Stimulated activated CD8-positive, alpha-beta memory T cell treated with anti-CD3 and anti-CD28 coated beads, Interleukin-4, amount 100 ng/mL, for 4 hours (primary cell): ENCODE results near the gene CCDC178.

Experiments used
- DNase-seq, 2 donors: peaks; one replicate each; pipeline ENCODE4 v3.0.0-alpha.2; 2020; ENCODE audit warnings: low read depth in 2 of 2, low spot score in 1 of 2

Gene CCDC178

GRCh38 chr18:32918692-32919250 is 521.8 kb downstream of the CCDC178 start:
- DNase-seq: no peak

- no peak for DNase-seq
Observed at GRCh38 chr18:32915516-32915915, 525.0 kb downstream of the CCDC178 start.

- DNase-seq: no peak
Observed at GRCh38 chr18:32911660-32912284, 528.7 kb downstream of the CCDC178 start.

GRCh38 chr18:32910694-32911296 is 529.7 kb downstream of the CCDC178 start:
- no peak for DNase-seq

GRCh38 chr18:32909798-32910561 is 530.5 kb downstream of the CCDC178 start:
- no peak for DNase-seq

- no peak for DNase-seq
Observed at GRCh38 chr18:32908424-32908805, 532.1 kb downstream of the CCDC178 start.

GRCh38 chr18:32907648-32908423 is 532.7 kb downstream of the CCDC178 start:
- DNase-seq: no peak

GRCh38 chr18:32907311-32907585 is 533.3 kb downstream of the CCDC178 start:
- no peak for DNase-seq

- no peak for DNase-seq
Observed at GRCh38 chr18:32906506-32907310, 533.8 kb downstream of the CCDC178 start.

GRCh38 chr18:32905651-32906050 is 534.9 kb downstream of the CCDC178 start:
- no peak for DNase-seq

GRCh38 chr18:32902568-32903330 is 537.8 kb downstream of the CCDC178 start:
- DNase-seq: no peak

GRCh38 chr18:32899819-32900218 is 540.7 kb downstream of the CCDC178 start:
- no peak for DNase-seq

- no peak for DNase-seq
Observed at GRCh38 chr18:32896776-32897547, 543.6 kb downstream of the CCDC178 start.

GRCh38 chr18:32893915-32894314 is 546.6 kb downstream of the CCDC178 start:
- DNase-seq: no peak

- DNase-seq: no peak
Observed at GRCh38 chr18:32891797-32892196, 548.7 kb downstream of the CCDC178 start.

GRCh38 chr18:32891130-32891529 is 549.4 kb downstream of the CCDC178 start:
- no peak for DNase-seq

GRCh38 chr18:32889615-32890593 is 550.6 kb downstream of the CCDC178 start:
- no peak for DNase-seq

GRCh38 chr18:32888306-32888705 is 552.2 kb downstream of the CCDC178 start:
- no peak for DNase-seq
